Prostate gland (tissue), 2 donors: ENCODE measurements around the gene FAM117B. TPM values are rescaled to one million over a fixed set of nuclear protein-coding genes. Genes with fewer than 3 reads are reported as not detected.
"Not testable (repeated sequence)": the region's sequence is repeated elsewhere in the genome, so short reads cannot be mapped to it uniquely, and the experiment has no call there.

ENCODE experiments used
- DNase-seq: peaks from one replicate; pipeline ENCODE4 v3.0.0-alpha.2; 2019; ENCODE audit warnings: low spot score
- H3K27ac ChIP-seq, 2 donors: fragments of 200-600 bp; sonication (generic); 2 replicates each; pipeline ENCODE4 v1.5.1; 2017 to 2019
- H3K27me3 ChIP-seq: fragments of 200-600 bp; sonication (generic); replicated peaks from 2 replicates; pipeline ENCODE4 v1.5.1; 2019; ENCODE audit not compliant: insufficient read depth
- H3K36me3 ChIP-seq, 2 donors: fragments of 200-600 bp; sonication (generic); 1 replicate in 1 of 2; 2 replicates in 1 of 2; pipeline versions ENCODE4 v1.5.1 to v1.8.1; 2017 to 2019
- H3K4me1 ChIP-seq: fragments of 200-600 bp; sonication (generic); replicated peaks from 2 replicates; pipeline ENCODE4 v1.5.1; 2019
- H3K4me3 ChIP-seq, 2 donors: fragments of 200-600 bp; sonication (generic); 2 replicates each; pipeline ENCODE4 v1.5.1; 2017 to 2019
- H3K9me3 ChIP-seq: fragments of 200-600 bp; sonication (generic); 2 replicates; pipeline ENCODE4 v1.5.1; 2017
- POLR2A ChIP-seq: fragments of 450-650 bp; IDR thresholded peaks from one replicate; pipeline ENCODE4 v1.6.1; 2016; ENCODE audit warnings: antibody characterized with exemption, mild to moderate bottlenecking
- POLR2AphosphoS5 ChIP-seq: sonication (generic); formaldehyde crosslinking; IDR thresholded peaks from one replicate; pipeline ENCODE4 v1.6.1; 2017; ENCODE audit warnings: antibody characterized with exemption
- WGBS: methylation state at CpG from one replicate; pipeline ENCODE4 v1.1.5; 2018; 5-methylcytosine and 5-hydroxymethylcytosine counted together
- intact Hi-C: fragments of 100-400 bp; cut with DNase I; formaldehyde crosslinking; loops from one replicate; pipeline ENCODE4 v1.14.2; 2022
- total RNA-seq, 2 donors: library from RNA; depleted of rRNA; stranded (reverse); fragments of >200 nt; gene quantifications; one replicate each; pipeline ENCODE4 v1.1.0, GENCODE V29; 2016
- TF ChIP-seq, protein P1 (sequence below), 4 experiments: fragments of 200-600 bp in 2 of 4; fragments of 450-650 bp in 2 of 4; sonication (generic) in 2 of 4; IDR thresholded peaks; 1 replicate in 3 of 4; 2 replicates in 1 of 4; pipeline ENCODE4 v1.5.1; 2016 to 2019; ENCODE audit warnings: antibody characterized with exemption in 4 of 4, mild to moderate bottlenecking in 2 of 4, moderate library complexity in 2 of 4

Gene FAM117B
- total RNA-seq, 2 donors from 2014 or later = 27.5 to 30.5 TPM

DNA sequence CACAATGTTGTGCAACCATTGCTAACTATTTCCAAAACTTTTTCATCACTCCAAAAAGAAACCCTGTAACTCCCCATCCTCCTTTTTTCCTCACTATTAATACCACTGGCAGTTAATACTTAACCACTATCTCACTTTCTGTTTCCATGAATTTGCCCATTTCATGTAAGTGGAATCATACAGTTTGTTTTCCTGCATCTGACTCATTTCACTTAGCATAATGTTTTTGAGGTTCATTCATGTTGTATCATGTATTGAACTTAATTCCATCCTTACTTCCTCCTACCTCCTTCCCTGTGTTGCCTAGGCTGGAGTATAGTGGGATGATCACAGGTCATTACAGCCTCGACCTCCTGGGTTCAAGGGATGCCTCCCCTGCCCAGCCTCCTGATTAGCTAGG lies 68.3 kb downstream of the FAM117B start:
- Histone ChIP-seq H3K4me3 (no peak overlapping the region), H3K27ac (no peak overlapping the region), H3K4me1 (no peaks in the 10 kb centered on the region), H3K9me3 (no peaks in the 10 kb centered on the region), H3K27me3 (no peaks in the 10 kb centered on the region), H3K36me3 (no peaks in the 10 kb centered on the region)
- TF ChIP-seq, protein P1, sequence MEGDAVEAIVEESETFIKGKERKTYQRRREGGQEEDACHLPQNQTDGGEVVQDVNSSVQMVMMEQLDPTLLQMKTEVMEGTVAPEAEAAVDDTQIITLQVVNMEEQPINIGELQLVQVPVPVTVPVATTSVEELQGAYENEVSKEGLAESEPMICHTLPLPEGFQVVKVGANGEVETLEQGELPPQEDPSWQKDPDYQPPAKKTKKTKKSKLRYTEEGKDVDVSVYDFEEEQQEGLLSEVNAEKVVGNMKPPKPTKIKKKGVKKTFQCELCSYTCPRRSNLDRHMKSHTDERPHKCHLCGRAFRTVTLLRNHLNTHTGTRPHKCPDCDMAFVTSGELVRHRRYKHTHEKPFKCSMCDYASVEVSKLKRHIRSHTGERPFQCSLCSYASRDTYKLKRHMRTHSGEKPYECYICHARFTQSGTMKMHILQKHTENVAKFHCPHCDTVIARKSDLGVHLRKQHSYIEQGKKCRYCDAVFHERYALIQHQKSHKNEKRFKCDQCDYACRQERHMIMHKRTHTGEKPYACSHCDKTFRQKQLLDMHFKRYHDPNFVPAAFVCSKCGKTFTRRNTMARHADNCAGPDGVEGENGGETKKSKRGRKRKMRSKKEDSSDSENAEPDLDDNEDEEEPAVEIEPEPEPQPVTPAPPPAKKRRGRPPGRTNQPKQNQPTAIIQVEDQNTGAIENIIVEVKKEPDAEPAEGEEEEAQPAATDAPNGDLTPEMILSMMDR (IDR thresholded peaks at IDR 0.05) = no peak
- TF ChIP-seq POLR2A (no peak), POLR2AphosphoS5 (no peak)
- 89% methylated on average over 1 of the region's 1 CpG for WGBS
- intact Hi-C loops = no loop called here
- no peak for DNase-seq

DNA sequence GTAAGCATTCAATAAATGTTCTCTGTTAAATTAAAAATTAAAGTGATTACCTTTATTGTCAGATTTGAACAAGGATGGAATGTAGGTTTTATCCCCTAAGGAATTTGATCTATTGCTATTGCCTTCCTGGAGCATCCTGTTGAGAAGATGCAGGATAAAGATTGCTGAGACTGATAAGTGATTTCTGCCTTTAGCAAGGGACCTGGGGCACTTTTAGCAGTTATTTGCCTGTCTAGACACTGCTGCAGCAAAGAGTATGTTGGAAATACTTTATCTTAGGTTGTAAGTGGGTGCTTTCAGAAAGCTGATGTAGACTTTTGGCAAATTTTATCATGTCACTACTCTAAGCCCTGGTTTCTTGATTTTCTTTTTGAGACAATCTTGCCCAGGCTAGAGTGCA lies 69.5 kb downstream of the FAM117B start:
- no peak overlapping the region for H3K4me3 ChIP-seq
- no peaks in the 10 kb centered on the region for H3K36me3 ChIP-seq
- DNase-seq = no peak
- intact Hi-C loops = no loop called here
- no peak overlapping the region for H3K27ac ChIP-seq
- H3K4me1 ChIP-seq = no peaks in the 10 kb centered on the region
- H3K27me3 ChIP-seq = no peaks in the 10 kb centered on the region
- no peaks in the 10 kb centered on the region for H3K9me3 ChIP-seq
- TF ChIP-seq, protein P1 (IDR thresholded peaks at IDR 0.05) = no peak
- TF ChIP-seq POLR2AphosphoS5 (no peak), POLR2A (no peak)

DNA sequence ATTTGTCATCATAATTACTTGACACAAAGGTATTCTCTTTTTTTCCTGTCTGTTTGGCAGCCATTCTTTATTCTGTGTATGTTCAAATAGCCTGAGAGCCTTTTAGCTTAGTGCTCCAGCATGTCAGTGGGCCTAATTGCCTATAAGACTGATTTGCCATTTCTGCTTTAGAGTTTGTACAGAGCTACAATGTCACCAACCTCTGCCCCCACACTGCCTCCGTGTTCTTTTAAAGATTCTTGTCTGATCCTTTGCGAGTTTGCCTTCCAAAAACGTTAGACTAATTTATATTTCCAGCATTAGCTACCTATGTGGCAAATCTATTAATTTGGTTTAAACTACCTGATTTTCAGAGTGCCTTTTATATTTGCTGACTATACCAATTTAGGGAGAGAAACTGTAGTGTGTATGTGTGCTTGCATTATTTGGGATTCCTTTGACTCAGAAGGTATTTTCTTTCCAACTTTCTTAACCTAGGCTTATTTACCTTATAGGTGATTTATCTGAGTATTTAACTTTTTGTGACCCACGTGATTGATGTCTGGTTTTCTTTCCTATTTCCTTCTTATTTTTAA lies 70.8 kb downstream of the FAM117B start:
- intact Hi-C loops = no loop called here
- TF ChIP-seq POLR2AphosphoS5 = no peak
- TF ChIP-seq, protein P1 (IDR thresholded peaks at IDR 0.05) = no peak
- no peak for TF ChIP-seq POLR2A
- no peaks in the 10 kb centered on the region for H3K4me1 ChIP-seq
- 46% methylated on average over 4 of the region's 4 CpGs for WGBS
- no peak for DNase-seq
- no peak overlapping the region for H3K4me3 ChIP-seq
- no peaks in the 10 kb centered on the region for H3K27me3 ChIP-seq
- H3K9me3 ChIP-seq = no peaks in the 10 kb centered on the region
- no peaks in the 10 kb centered on the region for H3K36me3 ChIP-seq
- no peak overlapping the region for H3K27ac ChIP-seq

DNA sequence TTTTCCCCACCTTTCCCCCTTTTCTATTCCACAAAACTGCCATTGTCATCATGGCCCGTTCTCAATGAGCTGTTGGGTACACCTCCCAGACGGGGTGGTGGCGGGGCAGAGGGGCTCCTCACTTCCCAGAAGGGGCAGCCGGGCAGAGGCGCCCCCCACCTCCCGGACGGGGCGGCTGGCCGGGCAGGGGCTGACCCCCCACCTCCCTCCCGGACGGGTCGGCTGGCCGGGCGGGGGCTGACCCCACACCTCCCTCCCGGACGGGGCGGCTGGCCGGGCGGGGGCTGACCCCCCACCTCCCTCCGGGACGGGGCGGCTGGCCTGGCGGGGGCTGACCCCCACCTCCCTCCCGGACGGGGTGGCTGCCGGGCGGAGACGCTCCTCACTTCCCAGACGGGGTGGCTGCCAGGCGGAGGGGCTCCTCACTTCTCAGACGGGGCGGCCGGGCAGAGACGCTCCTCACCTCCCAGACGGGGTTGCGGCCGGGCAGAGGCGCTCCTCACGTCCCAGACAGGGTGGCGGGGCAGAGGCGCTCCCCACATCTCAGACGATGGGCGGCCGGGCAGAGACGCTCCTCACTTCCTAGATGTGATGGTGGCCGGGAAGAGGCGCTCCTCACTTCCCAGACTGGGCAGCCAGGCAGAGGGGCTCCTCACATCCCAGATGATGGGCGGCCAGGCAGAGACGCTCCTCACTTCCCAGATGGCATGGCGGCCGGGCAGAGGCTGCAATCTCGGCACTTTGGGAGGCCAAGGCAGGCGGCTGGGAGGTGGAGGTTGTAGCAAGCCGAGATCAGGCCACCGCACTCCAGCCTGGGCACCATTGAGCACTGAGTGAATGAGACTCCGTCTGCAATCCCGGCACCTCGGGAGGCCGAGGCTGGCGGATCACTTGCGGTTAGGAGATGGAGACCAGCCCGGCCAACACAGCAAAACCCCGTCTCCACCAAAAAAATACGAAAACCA lies 80.5 kb downstream of the FAM117B start:
- H3K4me3 ChIP-seq, DNase-seq, H3K27ac ChIP-seq, H3K9me3 ChIP-seq, intact Hi-C loops, H3K27me3 ChIP-seq, H3K36me3 ChIP-seq, H3K4me1 ChIP-seq: not testable (repeated sequence)
- 98% methylated on average over 46 of the region's 64 CpGs for WGBS

DNA sequence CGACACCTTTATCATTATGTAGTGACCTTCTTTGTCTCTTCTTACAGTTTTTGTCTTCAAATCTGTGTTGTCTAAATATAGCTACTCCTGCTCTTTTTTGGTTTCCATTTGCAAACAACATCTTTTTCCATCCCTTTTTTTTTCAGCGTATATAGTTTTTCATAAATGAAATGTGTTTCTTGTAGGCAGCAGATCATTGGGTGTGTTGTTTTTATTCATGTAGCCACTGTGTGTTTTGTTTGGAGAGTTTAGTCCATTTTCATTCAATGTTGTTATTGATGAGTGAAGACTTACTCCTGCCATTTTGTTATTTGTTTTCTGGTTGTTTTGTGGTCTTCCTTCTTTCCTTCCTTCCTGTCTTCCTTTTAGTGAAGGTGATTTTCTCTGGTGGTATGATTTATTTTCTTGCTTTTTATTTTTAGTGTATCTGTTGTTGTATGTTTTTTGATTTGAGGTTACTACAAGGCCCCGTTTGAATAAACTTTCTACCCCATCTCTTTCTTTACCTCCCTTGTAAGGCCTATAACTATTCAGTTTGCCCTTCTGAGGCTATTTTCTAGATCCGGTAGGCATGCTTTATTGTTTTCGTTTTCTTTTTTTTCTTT lies 81.4 kb downstream of the FAM117B start:
- intact Hi-C loops = no loop called here
- Histone ChIP-seq H3K4me1 (no peaks in the 10 kb centered on the region), H3K36me3 (no peaks in the 10 kb centered on the region), H3K27ac (no peak overlapping the region), H3K27me3 (no peaks in the 10 kb centered on the region), H3K4me3 (no peak overlapping the region), H3K9me3 (no peaks in the 10 kb centered on the region)
- no peak for DNase-seq
- TF ChIP-seq, protein P1 (IDR thresholded peaks at IDR 0.05) = no peak
- no peak for TF ChIP-seq POLR2AphosphoS5
- no peak for TF ChIP-seq POLR2A
- 99% methylated on average over 5 of the region's 5 CpGs for WGBS
